HepG2 (cell line): ENCODE data around the gene TSPAN17. TPM values are rescaled to one million over a fixed set of nuclear protein-coding genes. Genes with fewer than 3 reads are reported as not detected.
A peak's percentile ranks its signal among the peaks of the same experiment; 100 is the strongest.

ENCODE experiments used
- ELF1 ChIP-seq: sonication (generic); formaldehyde crosslinking; IDR thresholded peaks from 2 replicates; pipeline ENCODE4 v1.4.0; 2020; ENCODE audit warnings: missing genetic modification reagents
- GATAD1 ChIP-seq: IDR thresholded peaks from 2 replicates; pipeline ENCODE4 v1.6.1; 2016; ENCODE audit warnings: missing genetic modification reagents, missing compliant biosample characterization
- HBP1 ChIP-seq: IDR thresholded peaks from 2 replicates; pipeline ENCODE4 v1.6.1; 2016; ENCODE audit warnings: low read depth, control low read depth
- IRF9 ChIP-seq: sonication (generic); formaldehyde crosslinking; IDR thresholded peaks from 2 replicates; pipeline ENCODE4 v1.8.0; 2022; ENCODE audit warnings: missing genetic modification reagents, mild to moderate bottlenecking, borderline replicate concordance
- KDM5B ChIP-seq: sonication (generic); formaldehyde crosslinking; IDR thresholded peaks from 2 replicates; pipeline ENCODE4 v1.4.0; 2020; ENCODE audit warnings: missing genetic modification reagents, mild to moderate bottlenecking, borderline replicate concordance
- RAD21 ChIP-seq: fragments of 450-650 bp; formaldehyde crosslinking; IDR thresholded peaks from 2 replicates; pipeline ENCODE4 v1.5.0; 2020; ENCODE audit warnings: mild to moderate bottlenecking
- REPIN1 ChIP-seq: sonication (generic); formaldehyde crosslinking; IDR thresholded peaks from 2 replicates; pipeline ENCODE4 v1.8.0; 2022; ENCODE audit warnings: missing genetic modification reagents, low read depth, mild to moderate bottlenecking, borderline replicate concordance
- SOX5 ChIP-seq: IDR thresholded peaks from 2 replicates; pipeline ENCODE4 v1.6.1; 2016; ENCODE audit warnings: borderline replicate concordance
- TRIM24 ChIP-seq: sonication (generic); formaldehyde crosslinking; IDR thresholded peaks from 2 replicates; pipeline ENCODE4 v1.8.0; 2022; ENCODE audit warnings: mild to moderate bottlenecking, missing genetic modification reagents
- UBTF ChIP-seq: sonication (generic); formaldehyde crosslinking; IDR thresholded peaks from 2 replicates; pipeline ENCODE4 v1.4.0; 2020; ENCODE audit warnings: mild to moderate bottlenecking, missing genetic modification reagents
- XRCC5 ChIP-seq: fragments of 200-400 bp; formaldehyde crosslinking; optimal IDR thresholded peaks from 2 replicates; pipeline ENCODE3; 2017; ENCODE audit warnings: mild to moderate bottlenecking, low read length
- ZFP62 ChIP-seq: sonication (generic); formaldehyde crosslinking; IDR thresholded peaks from 2 replicates; pipeline ENCODE4 v1.4.0; 2020; ENCODE audit warnings: missing genetic modification reagents
- ZFY ChIP-seq: sonication (generic); formaldehyde crosslinking; IDR thresholded peaks from 2 replicates; pipeline ENCODE4 v1.4.0; 2020; ENCODE audit warnings: missing genetic modification reagents
- ZNF264 ChIP-seq: sonication (generic); formaldehyde crosslinking; IDR thresholded peaks from 2 replicates; pipeline ENCODE4 v1.4.0; 2020; ENCODE audit warnings: missing genetic modification reagents
- ZNF674 ChIP-seq: sonication (generic); formaldehyde crosslinking; IDR thresholded peaks from 2 replicates; pipeline ENCODE4 v1.5.0; 2020; ENCODE audit warnings: low read depth, mild to moderate bottlenecking, missing genetic modification reagents
- ZNF720 ChIP-seq: sonication (generic); formaldehyde crosslinking; IDR thresholded peaks from 2 replicates; pipeline ENCODE4 v1.4.0; 2020; ENCODE audit warnings: missing genetic modification reagents
- ZNF747 ChIP-seq: sonication (generic); formaldehyde crosslinking; IDR thresholded peaks from 2 replicates; pipeline ENCODE4 v1.8.1; 2023; ENCODE audit warnings: missing genetic modification reagents, mild to moderate bottlenecking, borderline replicate concordance
- ZXDC ChIP-seq: sonication (generic); formaldehyde crosslinking; IDR thresholded peaks from 2 replicates; pipeline ENCODE4 v1.5.0; 2020; ENCODE audit warnings: mild to moderate bottlenecking, missing genetic modification reagents
- polyA plus RNA-seq, 8 experiments: library from polyadenylated mRNA; depleted of rRNA in 3 of 8; stranded (reverse) in 7 of 8; unstranded in 1 of 8; fragments of >200 nt; fragmentation: Illumina TruSeq in 4 of 8; extraction: Trizol in 4 of 8; gene quantifications; 2 replicates each; pipeline versions ENCODE4 v1.2.1 to v1.2.3, GENCODE V29; 2011 to 2016; ENCODE audit warnings: low read depth in 4 of 8, missing spikeins in 1 of 8, mixed read lengths in 1 of 8; ENCODE audit not compliant: insufficient read depth in 1 of 8
- total RNA-seq, 5 experiments: library from RNA; depleted of rRNA; stranded (reverse); fragments of >200 nt; fragmentation: Illumina TruSeq; extraction: Trizol; gene quantifications; 2 replicates each; pipeline ENCODE4 v1.2.3, GENCODE V29; 2016; ENCODE audit warnings: low read depth in 1 of 5
- TF ChIP-seq, protein P1 (sequence below): sonication (generic); formaldehyde crosslinking; IDR thresholded peaks from 2 replicates; pipeline ENCODE4 v1.8.0; 2022; ENCODE audit warnings: mild to moderate bottlenecking, missing genetic modification reagents, moderate library complexity
- TF ChIP-seq, protein P2 (sequence below): sonication (generic); formaldehyde crosslinking; IDR thresholded peaks from 2 replicates; pipeline ENCODE4 v1.8.0; 2022; ENCODE audit warnings: mild to moderate bottlenecking, missing genetic modification reagents; ENCODE audit not compliant: insufficient replicate concordance

The TSPAN17 gene
- total and polyA plus RNA-seq, 2 of the 13 experiments (the other 11 are each of a cell fraction or from before 2014, with no cell fraction given) = 11.5 to 15.0 TPM

DNA sequence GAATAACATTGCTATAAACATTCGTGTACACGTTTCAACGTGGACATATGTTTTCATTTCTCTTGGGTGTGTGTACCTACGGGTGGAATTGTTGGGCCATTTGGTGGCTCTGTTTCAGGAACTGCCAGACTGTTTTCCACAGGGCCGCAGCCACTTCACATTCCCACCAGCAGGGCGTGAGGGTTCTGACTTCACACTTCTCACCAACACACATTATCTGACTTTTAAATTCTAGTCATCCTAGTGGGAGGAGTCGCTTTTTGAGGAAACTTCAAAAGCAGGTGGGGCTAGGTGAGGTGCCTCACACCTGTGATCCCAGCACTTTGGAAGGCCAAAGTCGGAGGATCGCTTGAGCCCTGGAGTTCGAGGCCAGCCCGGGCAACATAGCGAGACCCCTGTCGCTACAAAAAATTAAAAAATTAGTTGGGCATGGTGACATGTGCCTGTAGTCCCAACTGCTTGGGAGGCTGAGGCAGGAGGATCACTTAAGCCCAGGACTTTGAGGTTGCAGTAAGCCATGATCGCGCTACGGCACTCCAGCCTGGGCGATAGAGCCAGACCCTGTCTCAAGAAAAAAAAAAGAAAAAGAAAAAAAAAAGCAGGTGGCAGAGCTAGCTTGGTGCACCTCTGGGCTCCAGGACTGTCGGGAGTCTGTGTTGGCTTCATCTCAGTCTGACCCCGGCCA lies 28.5 kb downstream of the TSPAN17 start (continued):
- TF ChIP-seq REPIN1 (CRISPR knock-in tag) (no peak), ZNF674 (no peak), ZNF264 (CRISPR knock-in tag) (no peak), XRCC5 (peak; percentile 33), HBP1 (CRISPR knock-in tag) (no peak), ELF1 (CRISPR knock-in tag) (0 out of 2 replicates have a peak, but pooled peaks have one; percentile 19), TRIM24 (CRISPR knock-in tag) (no peak), ZNF747 (no peak), RAD21 (CRISPR knock-in tag) (no peak), SOX5 (CRISPR knock-in tag) (no peak), ZFP62 (CRISPR knock-in tag) (no peak), KDM5B (CRISPR knock-in tag) (no peak), IRF9 (CRISPR knock-in tag) (no peak), GATAD1 (CRISPR knock-in tag) (no peak), ZNF720 (CRISPR knock-in tag) (no peak), UBTF (CRISPR knock-in tag) (no peak), ZXDC (CRISPR knock-in tag) (no peak), ZFY (peak; percentile 36; the same call in 1 of the 2 replicates)
- TF ChIP-seq, protein P1, sequence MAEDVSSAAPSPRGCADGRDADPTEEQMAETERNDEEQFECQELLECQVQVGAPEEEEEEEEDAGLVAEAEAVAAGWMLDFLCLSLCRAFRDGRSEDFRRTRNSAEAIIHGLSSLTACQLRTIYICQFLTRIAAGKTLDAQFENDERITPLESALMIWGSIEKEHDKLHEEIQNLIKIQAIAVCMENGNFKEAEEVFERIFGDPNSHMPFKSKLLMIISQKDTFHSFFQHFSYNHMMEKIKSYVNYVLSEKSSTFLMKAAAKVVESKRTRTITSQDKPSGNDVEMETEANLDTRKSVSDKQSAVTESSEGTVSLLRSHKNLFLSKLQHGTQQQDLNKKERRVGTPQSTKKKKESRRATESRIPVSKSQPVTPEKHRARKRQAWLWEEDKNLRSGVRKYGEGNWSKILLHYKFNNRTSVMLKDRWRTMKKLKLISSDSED (CRISPR knock-in tag) = no peak
- TF ChIP-seq, protein P2, sequence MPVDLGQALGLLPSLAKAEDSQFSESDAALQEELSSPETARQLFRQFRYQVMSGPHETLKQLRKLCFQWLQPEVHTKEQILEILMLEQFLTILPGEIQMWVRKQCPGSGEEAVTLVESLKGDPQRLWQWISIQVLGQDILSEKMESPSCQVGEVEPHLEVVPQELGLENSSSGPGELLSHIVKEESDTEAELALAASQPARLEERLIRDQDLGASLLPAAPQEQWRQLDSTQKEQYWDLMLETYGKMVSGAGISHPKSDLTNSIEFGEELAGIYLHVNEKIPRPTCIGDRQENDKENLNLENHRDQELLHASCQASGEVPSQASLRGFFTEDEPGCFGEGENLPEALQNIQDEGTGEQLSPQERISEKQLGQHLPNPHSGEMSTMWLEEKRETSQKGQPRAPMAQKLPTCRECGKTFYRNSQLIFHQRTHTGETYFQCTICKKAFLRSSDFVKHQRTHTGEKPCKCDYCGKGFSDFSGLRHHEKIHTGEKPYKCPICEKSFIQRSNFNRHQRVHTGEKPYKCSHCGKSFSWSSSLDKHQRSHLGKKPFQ = peak; percentile 25
